IgD-negative memory B cell (primary cell): Measurements from ENCODE around the gene ABLIM3. TPM values are rescaled to one million over a fixed set of nuclear protein-coding genes. Genes with fewer than 3 reads are reported as not detected.
A peak's percentile ranks its signal among the peaks of the same experiment; 100 is the strongest.

Source experiments
- H3K27ac Mint-ChIP-seq, 3 donors: one replicate each; pipeline ENCODE4 v1.8.0; 2020 to 2022; ENCODE audit warnings: mild to moderate bottlenecking in 3 of 3, mixed read lengths in 3 of 3, moderate library complexity in 1 of 3
- H3K27me3 Mint-ChIP-seq: one replicate; pipeline ENCODE4 v1.8.0; 2021; ENCODE audit warnings: mixed read lengths
- H3K36me3 Mint-ChIP-seq: one replicate; pipeline ENCODE4 v1.8.0; 2020; ENCODE audit warnings: mild to moderate bottlenecking, mixed read lengths
- H3K4me1 Mint-ChIP-seq, 3 donors: one replicate each; pipeline ENCODE4 v1.8.0; 2020 to 2022; ENCODE audit warnings: mixed read lengths in 3 of 3, mild to moderate bottlenecking in 1 of 3
- H3K4me3 Mint-ChIP-seq, 4 donors: one replicate each; pipeline ENCODE4 v1.8.0; 2020 to 2022; ENCODE audit warnings: mild to moderate bottlenecking in 4 of 4, mixed read lengths in 4 of 4, moderate library complexity in 3 of 4
- H3K9me3 Mint-ChIP-seq, 3 donors: one replicate each; pipeline ENCODE4 v1.8.0; 2020 to 2021; ENCODE audit warnings: mixed read lengths in 3 of 3, mild to moderate bottlenecking in 1 of 3
- polyA plus RNA-seq: library from polyadenylated mRNA; unstranded; fragments of 300-500 nt; fragmentation: Illumina TruSeq; gene quantifications from one replicate; pipeline ENCODE4 v1.2.3, GENCODE V29; 2021

The ABLIM3 gene
- polyA plus RNA-seq, 1 donor from 2014 or later = 0.14 TPM

GRCh38 chr5:149210225-149210624 is 68.9 kb downstream of the ABLIM3 start:
- H3K27ac Mint-ChIP-seq = no peak overlapping the region
- H3K9me3 Mint-ChIP-seq = no peaks in the 10 kb centered on the region
- no peaks in the 10 kb centered on the region for H3K4me1 Mint-ChIP-seq

GRCh38 chr5:149210968-149211490 is 69.7 kb downstream of the ABLIM3 start:
- Mint-ChIP-seq H3K9me3 (no peaks in the 10 kb centered on the region), H3K27ac (no peak overlapping the region), H3K4me1 (no peaks in the 10 kb centered on the region), H3K36me3 (no peaks in the 10 kb centered on the region), H3K4me3 (no peak overlapping the region), H3K27me3 (peaks cover 3% of the 10 kb centered on the region)

More at GRCh38 chr5:149210225-149210624, 68.9 kb downstream of the ABLIM3 start:
- Mint-ChIP-seq H3K4me3 (peak overlapping the region in 1 of 4 donors; percentile 33), H3K36me3 (no peaks in the 10 kb centered on the region), H3K27me3 (peaks cover 3% of the 10 kb centered on the region)

GRCh38 chr5:149211566-149211965 is 70.3 kb downstream of the ABLIM3 start:
- Mint-ChIP-seq H3K36me3 (no peaks in the 10 kb centered on the region), H3K27ac (no peak overlapping the region), H3K4me1 (no peaks in the 10 kb centered on the region), H3K27me3 (peaks cover 3% of the 10 kb centered on the region), H3K9me3 (no peaks in the 10 kb centered on the region), H3K4me3 (no peak overlapping the region)

- no peak overlapping the region for H3K4me3 Mint-ChIP-seq
- H3K27ac Mint-ChIP-seq = no peak overlapping the region
- peaks cover 3% of the 10 kb centered on the region for H3K27me3 Mint-ChIP-seq
- H3K9me3 Mint-ChIP-seq = no peaks in the 10 kb centered on the region
- H3K36me3 Mint-ChIP-seq = peaks cover 2% of the 10 kb centered on the region
- no peaks in the 10 kb centered on the region for H3K4me1 Mint-ChIP-seq
These were observed 71.1 kb downstream of the ABLIM3 start for GRCh38 chr5:149212198-149212951.

GRCh38 chr5:149213264-149213880 is 72.1 kb downstream of the ABLIM3 start:
- Mint-ChIP-seq H3K27ac (no peak overlapping the region), H3K36me3 (peaks cover 2% of the 10 kb centered on the region), H3K4me1 (no peaks in the 10 kb centered on the region), H3K9me3 (no peaks in the 10 kb centered on the region), H3K4me3 (no peak overlapping the region), H3K27me3 (peaks cover 6% of the 10 kb centered on the region)

- Mint-ChIP-seq H3K4me1 (no peaks in the 10 kb centered on the region), H3K9me3 (no peaks in the 10 kb centered on the region), H3K27me3 (peaks cover 6% of the 10 kb centered on the region), H3K27ac (no peak overlapping the region), H3K4me3 (no peak overlapping the region), H3K36me3 (peaks cover 2% of the 10 kb centered on the region)
These were observed 74.3 kb downstream of the ABLIM3 start for GRCh38 chr5:149215478-149216090.

- Mint-ChIP-seq H3K36me3 (peaks cover 2% of the 10 kb centered on the region), H3K27me3 (peaks cover 6% of the 10 kb centered on the region), H3K4me1 (no peaks in the 10 kb centered on the region), H3K9me3 (no peaks in the 10 kb centered on the region), H3K4me3 (no peak overlapping the region), H3K27ac (no peak overlapping the region)
These were observed 75.2 kb downstream of the ABLIM3 start for GRCh38 chr5:149216496-149216895.

- Mint-ChIP-seq H3K27ac (no peak overlapping the region), H3K9me3 (no peaks in the 10 kb centered on the region), H3K36me3 (peaks cover 2% of the 10 kb centered on the region), H3K4me3 (no peak overlapping the region), H3K27me3 (peaks cover 6% of the 10 kb centered on the region), H3K4me1 (no peaks in the 10 kb centered on the region)
These were observed 76.0 kb downstream of the ABLIM3 start for GRCh38 chr5:149217096-149217802.

GRCh38 chr5:149217803-149218155 is 76.5 kb downstream of the ABLIM3 start:
- Mint-ChIP-seq H3K4me1 (no peaks in the 10 kb centered on the region), H3K9me3 (no peaks in the 10 kb centered on the region), H3K4me3 (no peak overlapping the region), H3K36me3 (peaks cover 2% of the 10 kb centered on the region), H3K27me3 (peaks cover 6% of the 10 kb centered on the region), H3K27ac (no peak overlapping the region)

- H3K4me3 Mint-ChIP-seq = no peak overlapping the region
- no peaks in the 10 kb centered on the region for H3K4me1 Mint-ChIP-seq
- H3K27ac Mint-ChIP-seq = no peak overlapping the region
- peaks cover 3% of the 10 kb centered on the region for H3K27me3 Mint-ChIP-seq
- H3K36me3 Mint-ChIP-seq = peaks cover 2% of the 10 kb centered on the region
- no peaks in the 10 kb centered on the region for H3K9me3 Mint-ChIP-seq
These were observed 78.3 kb downstream of the ABLIM3 start for GRCh38 chr5:149219584-149219983.

GRCh38 chr5:149220750-149221149 is 79.5 kb downstream of the ABLIM3 start:
- Mint-ChIP-seq H3K36me3 (peaks cover 2% of the 10 kb centered on the region), H3K4me1 (no peaks in the 10 kb centered on the region), H3K27ac (no peak overlapping the region), H3K4me3 (no peak overlapping the region), H3K27me3 (peaks cover 4% of the 10 kb centered on the region), H3K9me3 (no peaks in the 10 kb centered on the region)

- peaks cover 2% of the 10 kb centered on the region for H3K36me3 Mint-ChIP-seq
- peaks cover 5% of the 10 kb centered on the region for H3K27me3 Mint-ChIP-seq
- H3K4me1 Mint-ChIP-seq = no peaks in the 10 kb centered on the region
- H3K27ac Mint-ChIP-seq = no peak overlapping the region
- no peaks in the 10 kb centered on the region for H3K9me3 Mint-ChIP-seq
- H3K4me3 Mint-ChIP-seq = no peak overlapping the region
These were observed 80.0 kb downstream of the ABLIM3 start for GRCh38 chr5:149221326-149221725.

- Mint-ChIP-seq H3K27me3 (peaks cover 8% of the 10 kb centered on the region), H3K4me1 (no peaks in the 10 kb centered on the region), H3K27ac (no peak overlapping the region)
These were observed 80.5 kb downstream of the ABLIM3 start for GRCh38 chr5:149221731-149222342.

GRCh38 chr5:149223081-149223848 is 82.0 kb downstream of the ABLIM3 start:
- H3K4me1 Mint-ChIP-seq = no peaks in the 10 kb centered on the region
- H3K4me3 Mint-ChIP-seq = no peak overlapping the region
- H3K27ac Mint-ChIP-seq = no peak overlapping the region
- H3K36me3 Mint-ChIP-seq = no peaks in the 10 kb centered on the region
- H3K27me3 Mint-ChIP-seq = peaks cover 5% of the 10 kb centered on the region
- H3K9me3 Mint-ChIP-seq = no peaks in the 10 kb centered on the region

More at GRCh38 chr5:149221731-149222342, 80.5 kb downstream of the ABLIM3 start:
- no peaks in the 10 kb centered on the region for H3K9me3 Mint-ChIP-seq
- H3K36me3 Mint-ChIP-seq = peaks cover 2% of the 10 kb centered on the region
- no peak overlapping the region for H3K4me3 Mint-ChIP-seq
